ENCODE measurements around the gene CRYM.

- TF ChIP-seq CTCF (conservative IDR thresholded peaks at IDR 0.05 in 1 of 2, IDR thresholded peaks at IDR 0.05 in 1 of 2; ENCODE audit: low read depth in 1 of 2, low read length in 2 of 2) (no peak), EZH2 (IDR thresholded peaks at IDR 0.05; ENCODE audit: low read length, missing control alignments) (no peak)
These were observed 13.5 kb downstream of the CRYM start for GRCh38 chr16:21264571-21265036.
